ENCODE measurements around the gene FOXRED2. TPM values are rescaled to one million over a fixed set of nuclear protein-coding genes. Genes with fewer than 3 reads are reported as not detected.
A peak's percentile ranks its signal among the peaks of the same experiment; 100 is the strongest.

Gene FOXRED2
- total RNA-seq: 21.0 to 23.1 TPM (median 23.0 TPM) in 3 replicates
- long read RNA-seq, partial matches to known transcripts: 1 of 20 reads
- long read RNA-seq, other reads (novel, unspliced or antisense): 18 of 20 reads

GRCh38 chr22:36506637-36507517 lies at the start of gene FOXRED2:
FOXRED2 (minus strand) TSS chr22:36507040; CDS start chr22:36506422, 618 bp downstream.
- no peaks in the 10 kb centered on the region for H3K27me3 Mint-ChIP-seq (ENCODE audit: low read depth)
- H3K9me3 Mint-ChIP-seq (ENCODE audit: low read depth): peaks cover 2% of the 10 kb centered on the region
- no peak for TF ChIP-seq CTCF (IDR thresholded peaks at IDR 0.05)
- H3K4me1 Mint-ChIP-seq (ENCODE audit: low read depth): peaks cover 20% of the 10 kb centered on the region
- peak within 1 kb of the TSS; percentile 63 for H3K4me3 Mint-ChIP-seq (ENCODE audit: unreplicated experiment)
- peak within 1 kb of the TSS; percentile 66 for H3K27ac Mint-ChIP-seq (ENCODE audit: unreplicated experiment)
- peaks cover 14% of the 10 kb centered on the region for H3K36me3 Mint-ChIP-seq (ENCODE audit: low read depth)
- peak; percentile 95 for DNase-seq (ENCODE audit: low spot score)

- Mint-ChIP-seq H3K4me3 (ENCODE audit: unreplicated experiment) (no peak overlapping the region), H3K9me3 (ENCODE audit: low read depth) (no peaks in the 10 kb centered on the region)
Measured at GRCh38 chr22:36554098-36554497, 47.3 kb upstream of the FOXRED2 start.

GRCh38 chr22:36552289-36552688 lies 45.4 kb upstream of the FOXRED2 start:
- Mint-ChIP-seq H3K4me1 (ENCODE audit: low read depth) (no peaks in the 10 kb centered on the region), H3K4me3 (ENCODE audit: unreplicated experiment) (no peak overlapping the region), H3K9me3 (ENCODE audit: low read depth) (no peaks in the 10 kb centered on the region), H3K36me3 (ENCODE audit: low read depth) (peaks cover 4% of the 10 kb centered on the region), H3K27ac (ENCODE audit: unreplicated experiment) (no peak overlapping the region), H3K27me3 (ENCODE audit: low read depth) (peaks cover 38% of the 10 kb centered on the region)
- no peak for DNase-seq (ENCODE audit: low spot score)
- no peak for TF ChIP-seq CTCF (IDR thresholded peaks at IDR 0.05)

More at GRCh38 chr22:36554098-36554497, 47.3 kb upstream of the FOXRED2 start:
- peaks cover 4% of the 10 kb centered on the region for H3K36me3 Mint-ChIP-seq (ENCODE audit: low read depth)
- H3K27me3 Mint-ChIP-seq (ENCODE audit: low read depth): peaks cover 37% of the 10 kb centered on the region
- no peak overlapping the region for H3K27ac Mint-ChIP-seq (ENCODE audit: unreplicated experiment)
- DNase-seq (ENCODE audit: low spot score): no peak
- H3K4me1 Mint-ChIP-seq (ENCODE audit: low read depth): no peaks in the 10 kb centered on the region
- no peak for TF ChIP-seq CTCF (IDR thresholded peaks at IDR 0.05)

- TF ChIP-seq CTCF (IDR thresholded peaks at IDR 0.05): no peak
- no peak overlapping the region for H3K4me3 Mint-ChIP-seq (ENCODE audit: unreplicated experiment)
- no peak for DNase-seq (ENCODE audit: low spot score)
- no peak overlapping the region for H3K27ac Mint-ChIP-seq (ENCODE audit: unreplicated experiment)
- H3K4me1 Mint-ChIP-seq (ENCODE audit: low read depth): peaks cover 3% of the 10 kb centered on the region
- H3K9me3 Mint-ChIP-seq (ENCODE audit: low read depth): no peaks in the 10 kb centered on the region
- H3K27me3 Mint-ChIP-seq (ENCODE audit: low read depth): peaks cover 36% of the 10 kb centered on the region
- peaks cover 4% of the 10 kb centered on the region for H3K36me3 Mint-ChIP-seq (ENCODE audit: low read depth)
Measured at GRCh38 chr22:36550701-36551495, 44.1 kb upstream of the FOXRED2 start.

- no peak overlapping the region for H3K27ac Mint-ChIP-seq (ENCODE audit: unreplicated experiment)
- no peak overlapping the region for H3K4me3 Mint-ChIP-seq (ENCODE audit: unreplicated experiment)
- H3K27me3 Mint-ChIP-seq (ENCODE audit: low read depth): peaks cover 28% of the 10 kb centered on the region
- TF ChIP-seq CTCF (IDR thresholded peaks at IDR 0.05): no peak
- no peak for DNase-seq (ENCODE audit: low spot score)
- H3K36me3 Mint-ChIP-seq (ENCODE audit: low read depth): peaks cover 4% of the 10 kb centered on the region
- H3K9me3 Mint-ChIP-seq (ENCODE audit: low read depth): no peaks in the 10 kb centered on the region
- H3K4me1 Mint-ChIP-seq (ENCODE audit: low read depth): peaks cover 3% of the 10 kb centered on the region
Measured at GRCh38 chr22:36549033-36549432, 42.2 kb upstream of the FOXRED2 start.

Measured in chondrocyte (in vitro differentiated cells).